OCI-LY7 (cell line): Measurements from ENCODE around the gene HIVEP2. TPM values are rescaled to one million over a fixed set of nuclear protein-coding genes. Genes with fewer than 3 reads are reported as not detected.

ENCODE experiments used
- BruUV-seq: library from RNA; stranded (reverse); fragments of 400-500 nt; replicated peaks from 2 replicates; lab custom pipeline; 2021; lab: Mats Ljungman, UMichigan
- CTCF ChIA-PET: fragments of 300-600 bp; sonication (Branson Sonifier 250); formaldehyde crosslinking; loops from one replicate; lab custom pipeline; 2022; ENCODE audit warnings: antibody characterized with exemption; ENCODE audit not compliant: unreplicated experiment; lab: Charles Lee
- POLR2A ChIA-PET: fragments of 300-600 bp; sonication (Branson Sonifier 250); formaldehyde crosslinking; loops from one replicate; lab custom pipeline; 2022; ENCODE audit warnings: antibody characterized with exemption; lab: Charles Lee
- DNase-seq: peaks from one replicate; pipeline ENCODE4 v3.0.0-alpha.2; 2015; ENCODE audit warnings: low spot score
- H2AFZ ChIP-seq: fragments of 200-600 bp; sonication (generic), shearing (Covaris generic); 2 replicates; pipeline ENCODE4 v1.6.1; 2014; ENCODE audit warnings: mild to moderate bottlenecking, antibody characterized with exemption, low read length, moderate library complexity
- H3K27ac ChIP-seq: fragments of 200-600 bp; sonication (generic); 2 replicates; pipeline ENCODE4 v1.5.1; 2014; ENCODE audit warnings: mixed run types, low read depth, mild to moderate bottlenecking, moderate library complexity, low read length, inconsistent platforms; ENCODE audit not compliant: poor library complexity, severe bottlenecking
- H3K36me3 ChIP-seq: fragments of 200-600 bp; sonication (generic); 2 replicates; pipeline ENCODE4 v1.6.1; 2014; ENCODE audit warnings: mild to moderate bottlenecking, antibody characterized with exemption, low read length, moderate library complexity, mixed read lengths; ENCODE audit not compliant: insufficient read depth
- H3K4me1 ChIP-seq: fragments of 200-600 bp; sonication (generic); 2 replicates; pipeline ENCODE4 v1.5.1; 2014; ENCODE audit warnings: mild to moderate bottlenecking, low read length; ENCODE audit not compliant: insufficient read depth, poor library complexity, severe bottlenecking
- H3K4me2 ChIP-seq: fragments of 200-600 bp; sonication (generic); 2 replicates; pipeline ENCODE4 v1.6.1; 2014; ENCODE audit warnings: mild to moderate bottlenecking, low read length
- H3K4me3 ChIP-seq: fragments of 200-600 bp; sonication (generic); 2 replicates; pipeline ENCODE4 v1.5.1; 2014; ENCODE audit warnings: mild to moderate bottlenecking, low read depth, low read length; ENCODE audit not compliant: poor library complexity, severe bottlenecking
- H3K79me2 ChIP-seq: fragments of 200-600 bp; sonication (generic); 2 replicates; pipeline ENCODE4 v1.6.1; 2016; ENCODE audit warnings: low read depth, mild to moderate bottlenecking, low read length, moderate library complexity, mixed read lengths; ENCODE audit not compliant: insufficient read depth
- H3K9me2 ChIP-seq: fragments of 200-600 bp; sonication (generic); 2 replicates; pipeline ENCODE4 v1.6.1; 2016; ENCODE audit warnings: mild to moderate bottlenecking, low read length, mixed read lengths; ENCODE audit not compliant: insufficient read depth
- H3K9me3 ChIP-seq: fragments of 200-600 bp; sonication (generic); 2 replicates; pipeline ENCODE4 v1.6.1; 2014; ENCODE audit warnings: mild to moderate bottlenecking, mixed run types, low read length, mixed read lengths
- H4K20me1 ChIP-seq: fragments of 200-600 bp; sonication (generic); 2 replicates; pipeline ENCODE4 v1.6.1; 2014; ENCODE audit warnings: mild to moderate bottlenecking, antibody characterized with exemption, low read length, moderate library complexity, mixed read lengths; ENCODE audit not compliant: insufficient read depth
- CTCF ChIP-seq: fragments of 200-600 bp; sonication (generic); conservative IDR thresholded peaks from 2 replicates; pipeline ENCODE4 v1.5.1; 2014; ENCODE audit warnings: mild to moderate bottlenecking, antibody characterized with exemption, low read length, moderate library complexity, mixed read lengths
- EZH2phosphoT487 ChIP-seq: fragments of 200-600 bp; sonication (generic); IDR thresholded peaks from 2 replicates; pipeline ENCODE4 v1.6.1; 2018; ENCODE audit warnings: low read depth, borderline replicate concordance, mild to moderate bottlenecking, mixed run types, antibody characterized with exemption, low read length, moderate library complexity, mixed read lengths
- intact Hi-C: fragments of 100-400 bp; cut with micrococcal nuclease; formaldehyde crosslinking; loops from one replicate; pipeline ENCODE4 v1.10.0; 2022; ENCODE audit not compliant: unreplicated experiment
- total RNA-seq, 2 experiments: library from RNA; depleted of rRNA in 1 of 2; stranded (reverse); fragments of >200 nt in 1 of 2; shearing (Covaris generic) in 1 of 2; gene quantifications; 2 replicates each; pipeline ENCODE4 v1.2.3, GENCODE V29; 2014 to 2022

HIVEP2 gene
- total RNA-seq, 2 experiments from 2014 or later: 18.8 to 24.6 TPM

GRCh38 chr6:142722012-142722411 lies 223.0 kb downstream of the HIVEP2 start:
- no peaks in the 10 kb centered on the region for H3K9me2 ChIP-seq
- ChIA-PET CTCF (no interaction called here), POLR2A (interaction anchor here (0.7 to 1.0 kb wide), 2 partner anchors 15 to 578 kb away, joined by 4 to 6 read pairs; no protein-coding TSS in a partner anchor)
- peaks cover 33% of the 10 kb centered on the region for H3K4me1 ChIP-seq
- H3K36me3 ChIP-seq: no peaks in the 10 kb centered on the region; the same call in 1 of the 2 replicates
- BruUV-seq: no TSS peak
- peaks cover 21% of the 10 kb centered on the region for H3K9me3 ChIP-seq
- no peak for DNase-seq
- H3K79me2 ChIP-seq: no peaks in the 10 kb centered on the region
- intact Hi-C loops: no loop called here
- peak overlapping the region; percentile 31; the same call in 1 of the 2 replicates for H2AFZ ChIP-seq
- H3K4me3 ChIP-seq: no peak overlapping the region
- H3K27ac ChIP-seq: no peak overlapping the region
- H3K4me2 ChIP-seq: peak overlapping the region; percentile 21
- no peaks in the 10 kb centered on the region for H4K20me1 ChIP-seq
- TF ChIP-seq CTCF (no peak), EZH2phosphoT487 (no peak)

GRCh38 chr6:142721215-142721920 lies 223.6 kb downstream of the HIVEP2 start:
- Histone ChIP-seq H4K20me1 (no peaks in the 10 kb centered on the region), H3K79me2 (no peaks in the 10 kb centered on the region), H3K36me3 (no peaks in the 10 kb centered on the region; the same call in 1 of the 2 replicates), H2AFZ (peak overlapping the region; percentile 31; the same call in 1 of the 2 replicates), H3K4me2 (peak overlapping the region; percentile 21), H3K9me3 (peaks cover 21% of the 10 kb centered on the region), H3K27ac (no peak overlapping the region), H3K9me2 (no peaks in the 10 kb centered on the region), H3K4me3 (no peak overlapping the region), H3K4me1 (peaks cover 33% of the 10 kb centered on the region)
- POLR2A ChIA-PET: interaction anchor here (1.0 kb wide), 1 partner anchor 14 kb away, joined by 4 read pairs; no protein-coding TSS in a partner anchor
- TF ChIP-seq CTCF (no peak), EZH2phosphoT487 (no peak)
- BruUV-seq: no TSS peak
- CTCF ChIA-PET: no interaction called here
- no peak for DNase-seq
- intact Hi-C loops: no loop called here

GRCh38 chr6:142718667-142719191 lies 226.2 kb downstream of the HIVEP2 start:
- Histone ChIP-seq H3K4me2 (no peak overlapping the region), H4K20me1 (no peaks in the 10 kb centered on the region), H3K79me2 (no peaks in the 10 kb centered on the region), H3K4me1 (peaks cover 34% of the 10 kb centered on the region), H3K9me2 (no peaks in the 10 kb centered on the region), H3K4me3 (no peak overlapping the region), H3K27ac (no peak overlapping the region), H3K9me3 (peaks cover 21% of the 10 kb centered on the region), H3K36me3 (no peaks in the 10 kb centered on the region; the same call in 1 of the 2 replicates), H2AFZ (no peak overlapping the region)
- ChIA-PET POLR2A (no interaction called here), CTCF (no interaction called here)
- no peak for DNase-seq
- TF ChIP-seq EZH2phosphoT487: no peak
- no peak for TF ChIP-seq CTCF
- no TSS peak for BruUV-seq
- intact Hi-C loops: no loop called here
